Middle frontal gyrus (tissue), 1 donor: Measurements from ENCODE around the gene RUNX1.
"Not testable (repeated sequence)": the region's sequence is repeated elsewhere in the genome, so short reads cannot be mapped to it uniquely, and the experiment has no call there.

Experiments used
- DNase-seq: peaks from one replicate; pipeline ENCODE4 v3.0.0-alpha.2; 2015; ENCODE audit warnings: low spot score; ENCODE audit errors: extremely low spot score

The RUNX1 gene

DNA sequence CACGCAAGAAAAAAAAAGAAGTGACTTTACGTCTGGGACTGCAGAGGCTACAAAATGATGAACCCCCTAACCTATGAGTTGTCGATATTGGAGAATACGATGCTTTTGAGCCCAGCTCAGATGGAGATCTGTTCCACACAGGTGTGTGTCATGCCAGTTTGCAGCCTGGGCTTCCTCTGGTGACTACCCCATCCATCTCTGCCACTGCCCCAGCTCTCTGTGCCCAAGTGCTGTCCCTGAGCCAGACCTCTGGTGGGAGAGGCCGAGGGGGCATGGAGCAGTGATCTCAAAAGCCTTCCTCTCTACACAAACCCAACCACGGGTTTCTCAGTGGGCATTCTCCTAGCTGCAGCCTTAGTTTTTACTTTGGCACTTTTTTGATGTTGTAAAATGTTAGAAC lies 239.3 kb downstream of the RUNX1 start:
- no peak for DNase-seq

DNA sequence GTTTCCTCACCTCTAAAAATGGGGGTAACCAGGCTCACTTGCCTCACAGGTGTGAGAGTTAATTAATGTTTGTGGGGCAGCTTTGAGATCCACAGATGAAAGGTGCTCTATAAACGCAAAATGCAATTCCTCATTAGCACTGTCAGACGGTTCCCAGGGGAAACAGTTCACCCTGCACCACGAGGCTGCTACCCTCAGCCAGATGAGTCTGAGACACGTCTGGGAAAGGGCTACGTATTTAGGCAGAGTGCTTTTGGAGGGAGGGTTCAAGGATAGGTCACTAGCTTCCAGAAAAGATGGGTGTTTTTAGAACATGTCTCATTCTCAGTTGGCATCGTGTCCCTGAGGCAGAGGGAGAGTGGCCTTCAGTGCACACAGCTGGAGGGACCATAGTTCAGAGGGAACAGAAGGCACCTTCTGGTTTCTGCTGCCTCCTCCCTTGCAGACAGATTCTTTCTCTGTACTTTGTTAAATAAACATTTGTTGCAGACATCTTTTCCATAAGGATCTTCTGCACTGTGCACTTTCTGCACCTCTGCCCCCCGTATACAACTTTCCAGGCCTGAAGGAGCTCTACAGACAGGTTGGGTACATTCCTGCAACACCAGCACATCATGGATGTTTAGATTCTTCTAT lies 240.4 kb downstream of the RUNX1 start:
- DNase-seq, result no peak

DNA sequence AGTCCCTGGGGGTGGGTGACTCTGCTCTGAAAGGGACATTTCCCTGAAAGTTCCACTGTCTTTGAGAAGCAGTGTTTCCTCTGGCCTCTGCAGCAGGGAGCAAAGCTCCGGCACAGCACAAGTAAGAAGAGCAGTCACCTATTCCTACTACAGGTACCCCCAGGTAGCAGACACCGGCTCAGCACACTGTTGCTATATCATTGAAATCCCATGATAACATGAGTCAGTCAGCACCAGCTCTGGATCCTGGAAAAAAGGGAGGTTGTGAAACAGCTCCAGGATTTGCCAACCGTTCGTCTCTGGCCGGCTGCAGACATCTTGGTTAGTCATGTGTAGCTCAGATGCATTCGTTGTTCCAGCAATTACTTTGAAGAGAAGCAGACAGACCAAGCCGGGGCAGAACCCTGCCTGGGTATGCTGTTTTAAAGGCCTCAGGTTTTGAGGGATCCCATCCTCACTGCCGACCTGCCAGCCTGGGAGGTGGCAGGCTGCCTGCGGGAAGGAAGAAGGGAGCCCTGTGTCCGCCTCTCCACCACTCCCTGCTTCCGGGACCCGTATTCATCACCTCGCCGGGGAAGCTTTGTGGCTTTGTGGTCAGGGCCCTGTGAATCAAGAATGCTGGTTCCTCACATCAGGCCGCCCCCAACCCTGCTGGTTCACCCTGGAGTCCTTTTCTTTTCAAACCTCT lies 241.1 kb downstream of the RUNX1 start:
- DNase-seq, result no peak

- no peak for DNase-seq
Observed at GRCh38 chr21:34807146-34807880, 241.8 kb downstream of the RUNX1 start.

DNA sequence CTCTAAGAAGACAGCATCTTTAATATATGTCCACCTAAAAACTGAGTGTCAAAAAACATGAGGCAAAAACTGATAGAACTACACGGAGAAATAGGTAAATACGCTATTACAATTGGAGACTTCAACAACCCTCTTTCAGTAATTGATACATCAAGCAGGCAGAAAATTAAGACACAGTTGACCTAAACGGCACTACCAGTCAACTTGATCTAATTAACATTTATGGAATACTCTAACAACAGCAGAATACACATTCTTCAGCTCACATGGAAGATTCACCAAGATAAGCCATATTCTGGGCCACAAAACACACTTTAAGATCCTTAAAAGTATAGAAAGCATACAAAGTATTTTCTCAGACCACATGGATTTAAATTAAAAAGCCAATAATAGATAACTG lies 242.7 kb downstream of the RUNX1 start:
- DNase-seq, result no peak

- DNase-seq, result no peak
Observed at GRCh38 chr21:34805157-34805556, 243.9 kb downstream of the RUNX1 start.

DNA sequence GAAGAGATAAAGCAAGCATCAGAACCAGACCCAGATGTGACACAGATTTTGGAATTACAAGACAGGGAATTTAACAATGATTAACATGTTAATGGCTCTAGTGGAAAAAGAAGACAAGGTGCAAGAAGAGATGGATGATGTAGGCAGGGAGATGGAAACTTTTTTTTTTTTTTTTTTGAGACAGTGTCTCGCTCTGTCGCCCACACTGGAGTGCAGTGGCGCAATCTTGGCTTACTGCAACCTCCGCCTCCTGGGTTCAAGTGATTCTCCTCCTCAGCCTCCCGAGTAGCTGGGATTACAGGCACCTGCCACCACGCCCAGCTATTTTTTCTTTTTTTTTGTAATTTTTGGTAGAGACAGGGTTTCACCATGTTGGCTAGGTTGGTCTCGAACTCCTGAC lies 244.5 kb downstream of the RUNX1 start:
- DNase-seq, result not testable (repeated sequence)

GRCh38 chr21:34803782-34804370 lies 245.2 kb downstream of the RUNX1 start:
- no peak for DNase-seq

DNA sequence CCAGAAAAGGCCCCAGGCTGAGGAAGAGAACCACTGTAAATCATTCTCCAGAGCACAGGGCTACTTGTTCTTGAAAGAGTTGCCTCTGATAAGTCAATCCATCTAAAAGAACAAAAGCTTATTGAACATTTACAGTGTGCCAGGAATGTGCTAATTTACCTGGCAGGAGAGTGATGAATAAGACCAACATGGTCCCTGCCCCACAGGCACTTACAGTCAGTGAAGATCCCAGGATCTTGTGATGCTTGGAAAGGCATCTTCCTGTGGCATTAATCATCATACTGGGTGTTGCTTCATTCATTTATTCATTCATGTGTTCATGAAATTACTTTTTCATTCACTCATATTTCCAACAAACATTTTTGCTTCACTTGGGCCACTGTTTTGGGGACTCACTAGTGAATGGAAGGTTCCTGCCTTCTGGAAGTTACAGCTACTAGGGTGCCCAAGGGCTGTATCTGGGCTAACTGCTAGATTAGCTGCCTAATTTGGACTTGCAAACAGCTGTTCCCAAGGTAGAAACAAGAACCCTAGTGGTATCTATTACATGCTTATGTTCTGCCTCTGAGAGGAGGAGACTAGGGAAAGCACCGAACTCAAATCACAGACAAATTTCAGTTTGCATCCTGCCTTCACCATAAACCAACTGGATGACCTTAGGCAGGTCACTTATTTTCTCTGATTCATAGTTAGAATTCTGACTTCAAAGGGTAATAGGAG lies 246.8 kb downstream of the RUNX1 start:
- DNase-seq, result no peak

DNA sequence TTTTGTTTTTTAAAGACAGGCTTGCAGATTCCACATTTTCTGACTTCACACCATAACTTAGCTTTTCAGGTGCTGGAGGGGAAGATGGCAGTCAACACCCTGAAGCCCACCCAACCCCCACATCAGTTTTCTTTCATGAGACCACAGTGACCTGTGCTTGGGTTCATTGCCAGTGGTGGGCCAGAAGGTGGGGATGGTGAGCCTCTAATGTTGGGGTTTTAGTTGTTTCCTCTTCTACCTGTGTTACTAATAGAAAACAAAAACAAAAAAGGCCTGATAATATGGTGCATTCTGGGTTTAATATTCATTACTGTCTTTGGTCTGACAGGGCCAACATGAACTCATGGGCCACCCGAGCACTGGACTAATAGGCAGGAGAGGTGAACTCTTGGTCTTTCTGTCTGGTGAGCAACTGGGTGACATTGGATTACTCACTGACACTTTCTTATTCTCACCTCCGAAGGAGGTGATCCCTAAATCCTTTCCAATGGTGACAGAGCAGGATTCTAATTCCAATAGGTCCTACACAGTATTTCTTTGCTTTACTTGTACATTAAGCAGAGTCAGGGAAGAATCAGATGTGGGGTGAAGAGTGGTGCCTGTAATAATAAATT lies 247.5 kb downstream of the RUNX1 start:
- DNase-seq, result no peak

DNA sequence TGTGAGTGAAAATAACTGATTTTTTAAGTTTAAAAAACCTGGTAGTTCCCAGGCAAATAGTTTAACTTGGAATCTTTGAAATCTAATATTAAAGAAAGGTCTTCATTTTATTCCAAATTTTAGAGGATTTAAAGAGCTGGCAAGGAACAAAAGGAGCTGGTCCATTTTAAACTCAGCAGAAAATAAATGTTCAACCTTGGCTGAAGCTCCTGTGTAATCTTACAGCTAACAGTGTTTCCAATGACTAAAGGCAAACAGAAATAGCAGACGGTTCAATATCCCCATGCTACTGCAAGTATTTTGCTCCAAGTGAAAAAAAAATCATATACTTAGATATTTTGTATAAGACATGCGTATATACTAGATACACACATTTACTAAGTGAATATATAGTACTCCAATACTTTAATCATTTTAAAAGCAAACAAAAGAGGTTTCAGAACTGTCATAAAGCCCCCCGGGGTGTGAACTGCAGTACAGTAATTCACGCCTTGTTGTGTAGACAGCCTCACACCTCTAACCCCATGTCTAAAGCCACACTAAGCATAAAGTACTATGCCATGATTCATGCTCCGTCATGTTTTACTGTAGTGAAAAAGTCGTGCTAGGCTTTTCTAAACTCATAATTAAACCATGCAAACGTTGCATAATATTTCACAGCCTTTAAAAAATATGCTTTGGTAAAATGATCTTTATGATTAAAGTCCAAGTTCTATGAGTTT lies 248.1 kb downstream of the RUNX1 start:
- DNase-seq, result no peak

DNA sequence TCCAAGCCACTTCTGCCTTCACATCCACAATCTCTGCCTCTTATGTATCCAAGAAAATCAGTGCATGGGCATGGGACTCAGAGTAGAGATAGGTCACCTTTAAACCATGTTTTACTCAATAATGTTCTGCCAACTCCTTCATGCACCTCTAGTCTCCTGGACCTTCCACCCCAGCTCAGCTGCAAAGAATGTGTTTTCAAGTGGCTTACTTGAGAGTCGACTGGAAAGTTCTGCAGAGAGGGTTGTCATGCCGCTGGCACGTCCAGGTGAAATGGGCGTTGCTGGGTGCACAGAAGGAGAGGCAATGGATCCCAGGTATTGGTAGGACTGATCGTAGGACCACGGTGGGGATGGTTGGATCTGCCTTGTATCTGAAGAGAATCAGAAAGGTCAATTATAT lies 250.0 kb downstream of the RUNX1 start:
- DNase-seq, result no peak

DNA sequence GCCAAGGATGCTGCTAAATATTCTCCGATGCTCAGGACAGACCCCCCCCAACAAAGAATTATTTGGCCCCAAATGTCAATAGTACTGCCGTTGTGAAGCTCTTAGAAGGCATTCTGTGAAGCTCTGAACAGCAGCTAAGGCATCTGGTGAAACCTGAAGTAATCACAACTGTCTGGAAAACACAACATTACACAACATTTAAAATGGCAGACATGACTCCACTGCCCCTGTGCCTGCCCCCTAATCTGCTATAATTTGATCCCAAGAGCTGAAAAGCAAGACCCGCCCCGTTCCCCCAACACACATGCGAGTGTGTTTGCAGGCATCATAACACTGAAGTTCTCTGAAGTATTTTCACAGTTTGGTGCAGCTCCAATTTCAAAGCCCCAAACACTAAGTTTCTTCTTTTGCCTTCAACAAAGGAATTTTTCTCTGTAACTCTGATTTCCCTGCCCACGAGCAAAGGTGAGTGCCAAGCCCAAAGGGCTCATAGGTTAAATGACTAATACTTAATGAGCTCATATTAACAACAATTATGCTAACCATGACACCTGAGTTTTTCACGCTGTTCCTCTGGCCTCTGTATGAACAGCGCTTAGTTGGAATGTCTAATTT lies 251.1 kb downstream of the RUNX1 start:
- DNase-seq, result no peak

GRCh38 chr21:34797201-34797525 lies 251.9 kb downstream of the RUNX1 start:
- no peak for DNase-seq

DNA sequence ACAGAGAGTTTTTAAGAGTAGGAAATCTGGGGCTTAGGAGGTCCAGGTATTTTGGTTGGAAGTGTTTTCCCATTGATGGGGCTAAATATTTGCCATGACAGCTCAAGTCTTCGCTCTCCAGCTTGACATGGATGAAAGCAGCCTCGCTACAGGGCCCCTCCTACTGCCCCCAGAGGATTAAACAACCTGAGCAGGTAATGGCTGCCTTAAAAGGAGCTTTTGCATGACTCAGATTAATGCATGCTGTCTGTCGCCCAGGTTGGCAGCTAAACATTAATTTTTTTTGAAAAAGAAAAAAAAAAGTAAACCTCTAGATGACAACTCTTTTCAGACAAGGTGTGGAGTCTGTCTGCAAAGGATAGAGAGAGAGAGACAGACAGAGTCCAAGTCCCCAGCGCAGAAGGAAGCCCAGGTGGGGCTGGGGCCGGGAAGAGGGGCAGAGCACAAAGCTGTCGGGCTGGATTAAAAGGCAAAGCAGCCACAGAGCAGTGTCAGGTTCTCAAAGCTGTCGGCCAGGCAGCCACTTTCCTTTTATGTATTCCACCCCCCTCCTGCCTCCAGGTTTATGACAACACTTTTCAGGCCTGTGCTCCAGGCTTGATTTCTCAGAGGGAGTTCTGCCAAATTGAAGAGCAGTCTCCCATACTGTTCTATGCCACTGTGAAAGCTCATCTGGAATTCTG lies 252.4 kb downstream of the RUNX1 start:
- DNase-seq, result peak; percentile 45

DNA sequence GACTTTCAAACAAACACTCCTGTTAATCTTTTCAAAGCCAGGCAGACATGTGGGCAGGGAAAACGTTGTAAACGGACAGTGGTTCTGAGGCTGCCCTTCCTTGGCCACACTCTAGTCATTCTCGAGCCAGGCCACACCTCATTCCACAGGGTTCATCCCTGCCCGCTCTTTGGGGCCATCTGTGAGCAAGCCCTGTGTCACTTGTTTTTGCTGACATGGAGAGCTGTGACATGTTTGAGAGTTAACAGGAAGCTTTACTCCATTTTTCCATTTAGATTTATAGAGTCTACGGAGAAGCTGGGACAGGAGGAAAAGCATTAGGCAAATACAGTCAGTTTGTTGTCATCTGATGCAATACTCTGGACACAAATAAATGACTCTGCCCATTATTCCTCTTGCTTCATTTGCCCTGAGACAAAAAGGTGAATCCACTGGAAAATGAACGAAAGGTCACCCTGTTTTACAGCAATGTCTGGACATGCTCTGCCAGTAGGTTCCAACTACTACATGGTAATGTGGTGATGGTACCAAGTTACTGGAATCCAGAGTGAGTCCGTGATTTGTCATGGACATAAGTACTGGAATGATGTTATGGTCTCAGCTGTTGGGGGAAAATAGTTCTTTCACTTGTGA lies 253.4 kb downstream of the RUNX1 start:
- no peak for DNase-seq

- DNase-seq, result no peak
Observed at GRCh38 chr21:34795175-34795547, 253.9 kb downstream of the RUNX1 start.

GRCh38 chr21:34794686-34795085 lies 254.4 kb downstream of the RUNX1 start:
- DNase-seq, result no peak

- no peak for DNase-seq
Observed at GRCh38 chr21:34793471-34793870, 255.6 kb downstream of the RUNX1 start.
